DND-41 (cell line): Measurements from ENCODE around the gene ECE2.

Experiments used
- ATAC-seq: fragments of 200-7000 bp; cut with Tn5 transposase; 3 replicates; pipeline ENCODE4 v1.9.1; 2021; ENCODE audit warnings: low read depth; ENCODE audit not compliant: insufficient read depth
- DNase-seq: peaks from one replicate; pipeline ENCODE4 v3.0.0-alpha.2; 2020
- H2AFZ ChIP-seq: 2 replicates; pipeline ENCODE4 v1.6.0; 2012; ENCODE audit warnings: low read depth, low read length
- H3K27ac ChIP-seq: 2 replicates; pipeline ENCODE4 v1.5.1; 2012; ENCODE audit warnings: low read length, inconsistent platforms
- H3K27me3 ChIP-seq: fragments of 200-600 bp; sonication (generic); 2 replicates; pipeline ENCODE4 v1.6.0; 2012; ENCODE audit warnings: low read length, mild to moderate bottlenecking, inconsistent platforms; ENCODE audit not compliant: insufficient read depth, poor library complexity
- H3K36me3 ChIP-seq: 2 replicates; pipeline ENCODE4 v1.5.1; 2012; ENCODE audit warnings: low read length, inconsistent platforms; ENCODE audit not compliant: insufficient read depth
- H3K4me1 ChIP-seq: 2 replicates; pipeline ENCODE4 v1.5.1; 2012; ENCODE audit warnings: mild to moderate bottlenecking, low read length; ENCODE audit not compliant: insufficient read depth
- H3K4me2 ChIP-seq: 2 replicates; pipeline ENCODE4 v1.6.0; 2012; ENCODE audit warnings: mild to moderate bottlenecking, moderate library complexity, low read length, inconsistent platforms; ENCODE audit not compliant: insufficient read depth
- H3K4me3 ChIP-seq, 2 experiments: fragments of 200-600 bp in 1 of 2; shearing (Covaris generic) in 1 of 2; 2 replicates each; pipeline ENCODE4 v1.5.1; 2012 to 2016; ENCODE audit warnings: inconsistent platforms in 2 of 2, low read length in 2 of 2, mild to moderate bottlenecking in 2 of 2, low read depth in 1 of 2, moderate library complexity in 1 of 2
- H3K79me2 ChIP-seq: 2 replicates; pipeline ENCODE4 v1.6.0; 2012; ENCODE audit warnings: low read length, inconsistent platforms; ENCODE audit not compliant: insufficient read depth
- H3K9ac ChIP-seq: 2 replicates; pipeline ENCODE4 v1.6.0; 2012; ENCODE audit warnings: low read depth, mild to moderate bottlenecking, inconsistent platforms, low read length, moderate library complexity
- H3K9me3 ChIP-seq: 2 replicates; pipeline ENCODE4 v1.5.1; 2012; ENCODE audit warnings: low read length, moderate library complexity, mild to moderate bottlenecking, inconsistent platforms; ENCODE audit not compliant: insufficient read depth, severe bottlenecking
- H4K20me1 ChIP-seq: 2 replicates; pipeline ENCODE4 v1.6.0; 2012; ENCODE audit warnings: low read length; ENCODE audit not compliant: insufficient read depth
- CTCF ChIP-seq: IDR thresholded peaks from 2 replicates; pipeline ENCODE4 v1.5.1; 2012; ENCODE audit warnings: borderline replicate concordance, low read length, moderate library complexity, mild to moderate bottlenecking; ENCODE audit not compliant: poor library complexity, severe bottlenecking; ENCODE audit errors: extremely low read depth
- EZH2 ChIP-seq: IDR thresholded peaks from 3 replicates; pipeline ENCODE4 v1.6.1; 2012; ENCODE audit warnings: borderline replicate concordance, low read depth, mild to moderate bottlenecking, moderate library complexity, low read length, inconsistent platforms; ENCODE audit not compliant: severe bottlenecking

The ECE2 gene

GRCh38 chr3:184334470-184335158 is 58.8 kb downstream of the ECE2 start:
- Histone ChIP-seq H3K36me3 (peaks cover 56% of the 10 kb centered on the region), H3K27me3 (no peaks in the 10 kb centered on the region), H3K4me3 (no peak overlapping the region), H2AFZ (no peak overlapping the region), H3K9me3 (no peaks in the 10 kb centered on the region), H3K9ac (no peak overlapping the region), H3K27ac (no peak overlapping the region), H4K20me1 (peaks cover 57% of the 10 kb centered on the region), H3K79me2 (peaks cover 13% of the 10 kb centered on the region), H3K4me2 (no peak overlapping the region), H3K4me1 (peaks cover 16% of the 10 kb centered on the region)
- TF ChIP-seq CTCF (no peak), EZH2 (no peak)
- DNase-seq (no peak), ATAC-seq (0 out of 3 replicates have a peak, but pooled peaks have one; percentile 2)

- H2AFZ ChIP-seq: no peak overlapping the region; the same call in 1 of the 2 replicates
- peaks cover 16% of the 10 kb centered on the region for H3K4me1 ChIP-seq
- TF ChIP-seq EZH2 (no peak), CTCF (no peak)
- H3K9me3 ChIP-seq: no peaks in the 10 kb centered on the region
- H3K27me3 ChIP-seq: no peaks in the 10 kb centered on the region
- no peak for DNase-seq
- H4K20me1 ChIP-seq: peaks cover 57% of the 10 kb centered on the region
- H3K9ac ChIP-seq: peak overlapping the region; percentile 50; the same call in 1 of the 2 replicates
- peaks cover 50% of the 10 kb centered on the region for H3K36me3 ChIP-seq
- peaks cover 13% of the 10 kb centered on the region for H3K79me2 ChIP-seq
- H3K4me2 ChIP-seq: peak overlapping the region; percentile 68
- peak; percentile 22 for ATAC-seq
- peak overlapping the region in 1 of 2 experiments; percentile 56; a peak in 2 of 4 replicates for H3K4me3 ChIP-seq
- no peak overlapping the region; the same call in 1 of the 2 replicates for H3K27ac ChIP-seq
Observed at GRCh38 chr3:184335291-184335660, 59.5 kb downstream of the ECE2 start.

- H3K36me3 ChIP-seq: peaks cover 46% of the 10 kb centered on the region
- DNase-seq (peak; percentile 80), ATAC-seq (peak; percentile 66)
- H2AFZ ChIP-seq: peak overlapping the region; percentile 61
- peaks cover 13% of the 10 kb centered on the region for H3K79me2 ChIP-seq
- peak overlapping the region; percentile 46 for H3K27ac ChIP-seq
- no peaks in the 10 kb centered on the region for H3K9me3 ChIP-seq
- H4K20me1 ChIP-seq: peaks cover 55% of the 10 kb centered on the region
- H3K4me1 ChIP-seq: peaks cover 19% of the 10 kb centered on the region
- H3K9ac ChIP-seq: peak overlapping the region; percentile 50
- TF ChIP-seq CTCF (no peak), EZH2 (no peak)
- H3K27me3 ChIP-seq: no peaks in the 10 kb centered on the region
- peak overlapping the region; percentile 20 to 56; a peak in 3 of 4 replicates for H3K4me3 ChIP-seq
- peak overlapping the region; percentile 68 for H3K4me2 ChIP-seq
Observed at GRCh38 chr3:184335661-184336546, 60.1 kb downstream of the ECE2 start.
